Fibroblast of lung (primary cell): ENCODE measurements around the gene PDIK1L. TPM values are rescaled to one million over a fixed set of nuclear protein-coding genes. Genes with fewer than 3 reads are reported as not detected.
"Not testable (repeated sequence)": the region's sequence is repeated elsewhere in the genome, so short reads cannot be mapped to it uniquely, and the experiment has no call there.

Source experiments
- DNase-seq, 2 donors: peaks; one replicate each; pipeline versions ENCODE4 v3.0.0 to v3.0.0-alpha.2; 2010; ENCODE audit warnings: low read depth in 2 of 2
- H2AFZ ChIP-seq: 2 replicates; pipeline ENCODE4 v1.5.1; 2012; ENCODE audit warnings: low read length, control low read depth, inconsistent platforms
- H3K27ac ChIP-seq: 2 replicates; pipeline ENCODE4 v1.5.1; 2011; ENCODE audit warnings: low read length, control low read depth; ENCODE audit not compliant: insufficient read depth
- H3K27me3 ChIP-seq: 2 replicates; pipeline ENCODE4 v1.5.1; 2011; ENCODE audit warnings: mild to moderate bottlenecking, low read length; ENCODE audit not compliant: control insufficient read depth, insufficient read depth
- H3K36me3 ChIP-seq: 2 replicates; pipeline ENCODE4 v1.5.1; 2011; ENCODE audit warnings: low read length; ENCODE audit not compliant: control insufficient read depth, insufficient read depth
- H3K4me1 ChIP-seq: 2 replicates; pipeline ENCODE4 v1.5.1; 2011; ENCODE audit warnings: low read length; ENCODE audit not compliant: control insufficient read depth, insufficient read depth; ENCODE audit errors: extremely low read depth
- H3K4me2 ChIP-seq: 2 replicates; pipeline ENCODE4 v1.5.1; 2011; ENCODE audit warnings: low read length, control low read depth; ENCODE audit not compliant: insufficient read depth; ENCODE audit errors: extremely low read depth
- H3K4me3 ChIP-seq, 4 experiments: fragments of 200-600 bp in 1 of 4; sonication (generic) in 1 of 4; replicated peaks in 1 of 4; 2 replicates each; pipeline ENCODE4 v1.5.1; 2011 to 2016; ENCODE audit warnings: low read length in 4 of 4, low read depth in 3 of 4, mild to moderate bottlenecking in 3 of 4, control low read depth in 2 of 4, inconsistent platforms in 1 of 4, mixed read lengths in 1 of 4; ENCODE audit not compliant: insufficient read depth in 1 of 4; ENCODE audit errors: control extremely low read depth in 1 of 4
- H3K79me2 ChIP-seq: 2 replicates; pipeline ENCODE4 v1.5.1; 2012; ENCODE audit warnings: mild to moderate bottlenecking, low read length, inconsistent platforms; ENCODE audit not compliant: control insufficient read depth, insufficient read depth
- H3K9ac ChIP-seq: 2 replicates; pipeline ENCODE4 v1.5.1; 2011; ENCODE audit warnings: mild to moderate bottlenecking, low read length, control low read depth; ENCODE audit not compliant: insufficient read depth
- H3K9me3 ChIP-seq: 2 replicates; pipeline ENCODE4 v1.5.1; 2012; ENCODE audit warnings: low read depth, low read length; ENCODE audit not compliant: control insufficient read depth, insufficient read depth
- H4K20me1 ChIP-seq: 2 replicates; pipeline ENCODE4 v1.5.1; 2011; ENCODE audit warnings: low read length; ENCODE audit not compliant: control insufficient read depth, insufficient read depth; ENCODE audit errors: extremely low read depth
- EZH2 ChIP-seq: IDR thresholded peaks from 2 replicates; pipeline ENCODE4 v1.5.1; 2012; ENCODE audit warnings: low read length, control low read depth, mild to moderate bottlenecking; ENCODE audit errors: missing control alignments
- polyA plus RNA-seq, 2 donors: library from polyadenylated mRNA; depleted of rRNA in 1 of 2; stranded (reverse) in 1 of 2; unstranded in 1 of 2; fragments of >200 nt; gene quantifications; 2 replicates each; pipeline ENCODE4 v1.2.1, GENCODE V29; 2011 to 2012; ENCODE audit warnings: missing spikeins in 1 of 2
- total RNA-seq: library from RNA; depleted of rRNA; stranded (reverse); fragments of >200 nt; gene quantifications from 2 replicates; pipeline ENCODE4 v1.2.1, GENCODE V29; 2014
- TF ChIP-seq, protein P1 (sequence below), 2 donors: IDR thresholded peaks in 1 of 2; conservative IDR thresholded peaks in 1 of 2; 1 replicate in 1 of 2; 2 replicates in 1 of 2; pipeline ENCODE4 v1.5.1; 2011 to 2012; ENCODE audit warnings: low read length in 2 of 2, control low read depth in 1 of 2, inconsistent platforms in 1 of 2, low read depth in 1 of 2, mild to moderate bottlenecking in 1 of 2

PDIK1L gene
- total and polyA plus RNA-seq, 2 donors (not counting 1 experiment from before 2014, with no cell fraction given), result 3.0 to 4.3 TPM

- TF ChIP-seq, protein P1, sequence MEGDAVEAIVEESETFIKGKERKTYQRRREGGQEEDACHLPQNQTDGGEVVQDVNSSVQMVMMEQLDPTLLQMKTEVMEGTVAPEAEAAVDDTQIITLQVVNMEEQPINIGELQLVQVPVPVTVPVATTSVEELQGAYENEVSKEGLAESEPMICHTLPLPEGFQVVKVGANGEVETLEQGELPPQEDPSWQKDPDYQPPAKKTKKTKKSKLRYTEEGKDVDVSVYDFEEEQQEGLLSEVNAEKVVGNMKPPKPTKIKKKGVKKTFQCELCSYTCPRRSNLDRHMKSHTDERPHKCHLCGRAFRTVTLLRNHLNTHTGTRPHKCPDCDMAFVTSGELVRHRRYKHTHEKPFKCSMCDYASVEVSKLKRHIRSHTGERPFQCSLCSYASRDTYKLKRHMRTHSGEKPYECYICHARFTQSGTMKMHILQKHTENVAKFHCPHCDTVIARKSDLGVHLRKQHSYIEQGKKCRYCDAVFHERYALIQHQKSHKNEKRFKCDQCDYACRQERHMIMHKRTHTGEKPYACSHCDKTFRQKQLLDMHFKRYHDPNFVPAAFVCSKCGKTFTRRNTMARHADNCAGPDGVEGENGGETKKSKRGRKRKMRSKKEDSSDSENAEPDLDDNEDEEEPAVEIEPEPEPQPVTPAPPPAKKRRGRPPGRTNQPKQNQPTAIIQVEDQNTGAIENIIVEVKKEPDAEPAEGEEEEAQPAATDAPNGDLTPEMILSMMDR (conservative IDR thresholded peaks at IDR 0.05 in 1 of 2, IDR thresholded peaks at IDR 0.05 in 1 of 2; ENCODE audit: low read depth in 1 of 2, low read length in 2 of 2), result no peak
- no peak for TF ChIP-seq EZH2
These were observed 19.2 kb upstream of the PDIK1L start for GRCh38 chr1:26092422-26092821.

DNA sequence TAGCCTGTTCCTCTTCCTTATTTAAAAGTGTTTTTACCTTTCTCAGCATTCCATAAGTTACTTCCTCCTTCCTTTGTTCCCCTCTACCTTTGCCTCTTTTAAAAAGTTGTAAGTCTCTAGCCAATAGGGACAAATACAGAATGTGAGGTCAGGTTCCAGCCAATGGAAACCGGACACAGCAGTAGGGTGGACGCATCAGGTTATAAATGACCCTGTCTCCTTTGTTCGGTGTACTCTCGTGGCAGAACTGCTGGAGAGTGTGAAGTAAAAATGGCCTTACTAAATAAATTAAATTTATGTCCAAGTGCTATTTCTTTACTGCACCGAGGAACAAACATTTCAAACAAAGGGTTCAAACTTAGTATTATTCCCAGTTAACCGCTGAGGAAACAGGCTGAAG, 18.1 kb upstream of the PDIK1L start:
- not testable (repeated sequence) for DNase-seq

More at GRCh38 chr1:26092422-26092821, 19.2 kb upstream of the PDIK1L start:
- no peak overlapping the region for H3K27ac ChIP-seq
- no peaks in the 10 kb centered on the region for H3K79me2 ChIP-seq
- no peak for DNase-seq
- H3K27me3 ChIP-seq, result peaks cover 14% of the 10 kb centered on the region
- no peaks in the 10 kb centered on the region for H3K4me1 ChIP-seq
- no peak overlapping the region for H3K9ac ChIP-seq
- H3K4me3 ChIP-seq, result no peak overlapping the region
- no peaks in the 10 kb centered on the region for H3K36me3 ChIP-seq
- no peak overlapping the region for H3K4me2 ChIP-seq
- H3K9me3 ChIP-seq, result no peaks in the 10 kb centered on the region
- H4K20me1 ChIP-seq, result no peaks in the 10 kb centered on the region
- no peak overlapping the region for H2AFZ ChIP-seq

GRCh38 chr1:26094076-26094669, 17.5 kb upstream of the PDIK1L start:
- Histone ChIP-seq H3K27me3 (peaks cover 14% of the 10 kb centered on the region), H3K36me3 (no peaks in the 10 kb centered on the region), H2AFZ (no peak overlapping the region), H3K9me3 (no peaks in the 10 kb centered on the region), H3K4me3 (no peak overlapping the region), H3K79me2 (no peaks in the 10 kb centered on the region), H3K27ac (no peak overlapping the region), H3K4me1 (peaks cover 2% of the 10 kb centered on the region), H3K4me2 (no peak overlapping the region), H3K9ac (no peak overlapping the region), H4K20me1 (no peaks in the 10 kb centered on the region)
- peak in 1 of 2 donors; percentile 47 for DNase-seq
- no peak for TF ChIP-seq EZH2
- TF ChIP-seq, protein P1 (conservative IDR thresholded peaks at IDR 0.05 in 1 of 2, IDR thresholded peaks at IDR 0.05 in 1 of 2; ENCODE audit: low read depth in 1 of 2, low read length in 2 of 2), result no peak

More for the DNA sequence above, 18.1 kb upstream of the PDIK1L start:
- H3K36me3 ChIP-seq, H3K9ac ChIP-seq, H2AFZ ChIP-seq, H3K4me1 ChIP-seq, H3K4me2 ChIP-seq, H3K79me2 ChIP-seq, H4K20me1 ChIP-seq, H3K27ac ChIP-seq, H3K4me3 ChIP-seq, H3K9me3 ChIP-seq: not testable (repeated sequence)
- peaks cover 14% of the 10 kb centered on the region for H3K27me3 ChIP-seq
